ENCODE measurements around the gene CHRNA4. TPM values are rescaled to one million over a fixed set of nuclear protein-coding genes. Genes with fewer than 3 reads are reported as not detected.

CHRNA4 gene
- total RNA-seq, 1 donor from 2014 or later: not detected

DNA sequence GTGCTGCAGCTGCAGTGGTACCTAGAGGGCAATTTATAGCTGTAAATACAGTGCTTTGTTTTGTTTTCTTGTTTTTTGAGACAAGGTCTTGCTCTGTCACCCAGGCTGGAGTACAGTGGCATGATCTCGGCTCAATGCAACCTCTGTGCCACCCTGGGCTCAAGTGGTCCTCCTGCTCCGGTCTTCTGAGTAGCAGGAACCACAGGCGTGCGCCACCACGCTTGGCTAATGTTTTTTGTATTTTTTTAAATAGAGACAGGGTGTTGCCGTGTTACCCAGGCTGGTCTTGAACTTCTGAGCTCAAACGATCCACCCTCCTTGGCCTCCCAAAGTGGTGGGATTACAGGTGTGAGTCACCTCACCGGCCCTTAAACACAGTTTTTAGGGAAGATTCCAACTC lies 26.8 kb downstream of the CHRNA4 start:
- no peak for DNase-seq (ENCODE audit: low read depth)

- no peak for DNase-seq (ENCODE audit: low read depth)
Observed at GRCh38 chr20:63333241-63333836, 27.8 kb downstream of the CHRNA4 start.

DNA sequence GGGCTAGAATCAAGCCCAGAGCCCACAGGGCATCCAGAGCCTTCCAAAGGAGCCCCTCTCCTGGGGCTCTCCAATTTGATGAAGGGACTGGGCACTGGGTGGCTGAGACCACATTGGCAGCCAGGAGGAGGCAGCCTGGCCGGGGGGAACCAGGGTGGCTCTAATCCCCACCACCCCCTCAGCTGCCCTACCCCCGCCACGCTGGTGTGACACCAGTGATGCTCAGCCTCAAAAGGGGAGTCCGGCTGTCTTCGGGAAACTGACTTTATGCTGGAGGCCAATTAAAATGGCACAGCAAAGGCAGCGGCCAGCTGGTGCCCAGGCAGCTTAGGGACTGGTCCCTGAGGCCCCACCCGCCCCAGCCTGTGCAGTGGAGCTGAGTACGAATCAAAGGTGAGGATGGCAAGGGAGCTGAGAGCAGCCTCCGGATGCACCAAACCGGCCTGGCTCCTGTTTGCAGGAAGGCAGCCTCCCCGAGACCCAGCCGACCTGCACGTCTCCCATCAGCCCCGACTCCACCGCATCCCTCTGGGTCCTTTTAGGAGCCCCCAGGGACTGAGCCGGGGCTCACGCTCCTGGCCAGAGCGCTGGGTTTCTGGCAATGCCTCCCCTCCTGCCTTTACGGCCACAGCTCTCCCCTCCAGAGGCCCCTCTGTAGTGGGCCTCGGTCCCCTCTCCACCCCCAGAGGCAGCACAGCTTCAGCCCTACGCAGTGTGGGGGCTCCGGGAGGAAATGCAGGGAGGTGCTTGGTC lies 28.5 kb downstream of the CHRNA4 start:
- DNase-seq (ENCODE audit: low read depth): no peak

GRCh38 chr20:63331741-63332400 lies 29.3 kb downstream of the CHRNA4 start:
- DNase-seq (ENCODE audit: low read depth): no peak

DNA sequence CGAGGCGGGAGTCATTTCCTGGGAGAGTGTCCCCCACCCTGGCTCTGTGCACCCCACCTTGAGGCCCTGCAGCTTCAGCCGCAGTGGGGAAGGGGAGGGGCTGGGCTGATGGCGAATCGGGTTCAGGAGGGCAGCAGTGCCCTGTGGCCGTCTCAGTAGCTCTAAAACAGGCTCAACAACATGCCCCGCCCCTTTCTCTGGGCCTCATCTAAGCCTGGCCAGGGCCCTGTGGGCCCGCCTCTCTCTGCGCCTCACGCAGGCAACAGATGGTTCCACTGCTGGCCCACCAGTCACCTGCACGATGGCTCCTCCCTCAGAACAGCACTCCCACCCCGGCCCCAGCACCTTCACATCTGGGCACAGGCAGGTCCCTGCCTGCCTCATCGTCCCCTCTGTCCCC lies 30.2 kb downstream of the CHRNA4 start:
- no peak for DNase-seq (ENCODE audit: low read depth)

- no peak for DNase-seq (ENCODE audit: low read depth)
Observed at GRCh38 chr20:63330084-63330760, 30.9 kb downstream of the CHRNA4 start.

GRCh38 chr20:63329331-63330083 lies 31.6 kb downstream of the CHRNA4 start:
- no peak for DNase-seq (ENCODE audit: low read depth)

DNA sequence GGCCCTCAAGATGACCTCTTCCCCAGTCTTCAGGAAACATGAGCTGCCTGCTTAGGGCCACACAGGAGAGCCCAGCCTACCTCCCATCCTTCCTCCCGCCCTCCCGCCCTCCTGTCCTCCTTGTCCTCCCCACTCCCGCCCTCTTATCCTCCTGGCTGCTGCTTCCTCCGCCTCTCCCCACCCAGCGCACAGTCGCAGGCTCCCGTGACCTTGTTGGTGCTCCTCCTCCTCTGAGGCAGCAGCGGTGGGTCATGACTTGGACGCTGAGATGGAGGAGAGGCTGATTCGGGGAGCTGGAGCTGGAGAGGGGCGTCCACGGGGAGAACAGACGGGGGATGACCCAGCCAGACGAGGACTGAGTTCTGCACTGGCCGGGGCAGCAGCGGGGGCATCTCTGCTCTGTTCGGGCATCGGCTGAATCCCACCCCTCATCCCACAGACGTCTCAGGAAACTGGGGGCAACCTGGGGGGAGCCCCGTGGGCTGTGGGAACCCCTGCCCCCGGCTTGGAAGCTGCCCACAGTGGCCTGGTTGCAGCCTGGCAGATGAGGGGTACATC lies 32.4 kb downstream of the CHRNA4 start:
- DNase-seq (ENCODE audit: low read depth): no peak

DNA sequence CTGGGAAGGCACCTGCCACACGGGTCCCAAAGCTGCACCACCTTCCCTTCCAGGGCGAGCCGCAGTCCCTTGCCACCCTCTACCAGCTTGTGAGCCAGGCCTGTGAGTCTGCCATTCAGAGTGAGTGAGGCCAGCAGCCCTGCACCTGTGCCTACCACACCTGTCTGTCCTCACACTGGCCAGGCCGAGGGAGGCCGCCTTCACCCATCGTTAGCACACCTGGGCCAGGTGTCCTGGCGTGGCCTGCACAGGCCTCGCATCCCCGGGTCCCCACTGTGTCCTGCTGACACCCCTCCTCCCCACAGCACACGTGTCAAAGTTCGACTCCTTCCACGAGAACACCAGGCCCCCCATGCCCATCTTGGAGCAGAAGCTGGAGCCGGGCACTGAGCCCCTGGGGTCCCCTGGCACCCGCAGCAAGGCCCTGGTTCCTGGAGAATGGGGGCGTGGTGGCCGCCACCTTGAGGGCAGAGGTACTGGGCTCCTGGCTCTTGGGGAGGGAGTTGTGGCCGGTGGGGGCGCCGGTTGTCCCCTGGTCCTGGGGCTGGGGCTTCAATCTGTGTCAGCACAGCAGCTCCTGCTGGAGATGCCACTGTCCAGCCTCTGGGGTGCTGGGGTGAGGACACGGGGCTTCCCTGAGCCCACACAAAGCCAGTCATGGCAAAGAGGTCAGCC lies 33.0 kb downstream of the CHRNA4 start:
- DNase-seq (ENCODE audit: low read depth): no peak

- DNase-seq (ENCODE audit: low read depth): no peak
Observed at GRCh38 chr20:63327231-63327745, 33.9 kb downstream of the CHRNA4 start.

- DNase-seq (ENCODE audit: low read depth): no peak
Observed at GRCh38 chr20:63326314-63327230, 34.6 kb downstream of the CHRNA4 start.

DNA sequence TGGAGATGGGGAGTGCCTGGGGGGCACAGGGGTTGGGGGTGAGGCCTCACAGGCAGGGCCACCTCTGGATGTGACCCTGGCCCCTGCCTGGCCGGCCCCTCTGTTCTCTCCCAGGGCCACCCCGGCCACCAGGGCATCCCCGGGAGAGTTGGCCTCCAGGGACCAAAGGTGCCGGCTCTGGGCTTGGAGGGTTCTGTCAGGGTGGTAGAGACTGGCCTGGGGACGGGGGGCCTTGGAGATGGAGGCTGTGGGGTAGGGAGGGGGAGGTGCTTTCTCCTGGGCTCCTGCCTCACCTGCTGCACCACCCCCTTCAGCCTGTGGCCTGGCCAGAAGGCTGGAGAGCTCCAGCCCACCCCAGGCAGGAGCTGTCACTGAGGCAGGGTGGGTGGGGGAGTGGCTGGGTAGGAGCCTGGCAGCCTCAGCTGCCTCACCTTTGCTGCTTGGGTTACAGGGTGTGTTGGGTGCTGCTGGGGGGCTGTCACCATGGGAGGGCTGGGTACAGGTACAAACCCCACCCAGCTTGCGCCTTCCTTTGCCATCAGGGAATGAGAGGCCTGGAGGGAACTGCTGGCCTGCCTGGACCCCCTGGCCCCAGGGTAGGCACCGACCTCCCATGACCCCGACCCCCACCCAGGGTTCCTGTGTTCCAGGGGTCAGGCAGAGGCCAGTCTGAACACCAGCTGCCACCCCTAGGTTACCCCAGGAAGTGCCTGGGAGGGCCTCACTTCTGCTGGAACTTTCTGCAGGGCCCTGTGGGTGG lies 35.4 kb downstream of the CHRNA4 start:
- no peak for DNase-seq (ENCODE audit: low read depth)

GRCh38 chr20:63325021-63325471 lies 36.1 kb downstream of the CHRNA4 start:
- DNase-seq (ENCODE audit: low read depth): no peak

DNA sequence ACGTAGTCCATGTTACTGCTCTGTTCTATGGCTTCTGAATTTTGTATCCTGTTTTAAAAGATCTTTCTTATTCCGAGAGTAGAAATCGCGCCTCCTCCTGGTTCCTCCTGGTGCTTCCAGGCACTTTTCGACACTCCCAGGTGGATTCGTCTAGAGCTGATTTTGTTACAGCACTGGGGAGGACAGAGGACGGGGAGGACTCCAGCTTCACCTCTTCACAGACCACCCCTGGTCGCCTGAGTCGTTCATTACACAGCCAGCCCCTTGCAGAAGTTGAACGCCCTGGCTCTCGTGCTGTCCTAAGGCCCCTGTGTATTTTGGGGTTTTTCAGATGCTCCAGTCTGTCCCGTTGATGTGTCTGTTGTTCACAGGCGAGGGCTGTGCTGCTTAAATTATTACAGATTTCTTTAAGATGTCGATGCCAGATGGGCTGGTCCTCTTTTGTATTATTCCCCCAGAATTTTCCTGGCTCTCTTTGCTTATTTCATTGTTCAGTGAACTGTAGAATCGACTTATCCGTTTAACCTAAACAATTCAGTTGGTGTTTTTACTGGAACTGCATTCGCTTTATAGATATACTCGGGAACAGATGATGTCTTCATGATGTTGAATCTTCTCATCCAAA lies 37.7 kb downstream of the CHRNA4 start:
- no peak for DNase-seq (ENCODE audit: low read depth)

DNA sequence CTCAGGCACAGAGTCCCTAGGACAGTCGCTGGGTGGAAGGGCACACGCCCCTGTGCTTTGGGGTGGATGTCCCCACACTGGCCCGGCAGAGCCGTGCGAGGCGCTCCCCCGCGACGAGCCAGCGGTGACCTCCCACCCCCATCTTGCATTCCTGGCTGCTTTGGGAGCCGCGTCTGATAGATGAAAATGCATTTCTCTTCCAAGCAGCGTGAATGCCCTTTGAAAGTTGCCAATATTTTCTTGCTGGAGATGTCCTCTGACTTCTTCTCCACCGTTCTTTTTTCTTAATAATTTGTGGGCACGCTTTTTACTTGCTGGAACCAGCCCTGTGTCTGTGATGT lies 38.2 kb downstream of the CHRNA4 start:
- no peak for DNase-seq (ENCODE audit: low read depth)

- DNase-seq (ENCODE audit: low read depth): no peak
Observed at GRCh38 chr20:63322146-63322932, 38.8 kb downstream of the CHRNA4 start.

GRCh38 chr20:63321148-63321831 lies 39.9 kb downstream of the CHRNA4 start:
- DNase-seq (ENCODE audit: low read depth): no peak
